IPS-18c (cell line): ENCODE measurements around the gene SLC16A12.
A peak's percentile ranks its signal among the peaks of the same experiment; 100 is the strongest.
"Not testable (repeated sequence)": the region's sequence is repeated elsewhere in the genome, so short reads cannot be mapped to it uniquely, and the experiment has no call there.

ENCODE experiments used
- H3K4me3 ChIP-seq: 2 replicates; pipeline ENCODE4 v1.7.0; 2013; ENCODE audit warnings: low read depth, mild to moderate bottlenecking, low read length, moderate library complexity; ENCODE audit not compliant: insufficient read depth
- H3K9me3 ChIP-seq: one replicate; pipeline ENCODE4 v1.6.1; 2013; ENCODE audit warnings: mild to moderate bottlenecking, low read length, moderate library complexity; ENCODE audit not compliant: control insufficient read depth, insufficient read depth

Gene SLC16A12

GRCh38 chr10:89392974-89393373, 142.4 kb downstream of the SLC16A12 start:
- H3K4me3 ChIP-seq: no peak overlapping the region; the same call in 1 of the 2 replicates
- H3K9me3 ChIP-seq: no peaks in the 10 kb centered on the region

GRCh38 chr10:89391907-89392756, 143.3 kb downstream of the SLC16A12 start, which contains the start of gene IFIT1:
Gene IFIT1 (plus strand): TSS chr10:89392623. CDS start chr10:89392713, 90 bp downstream.
- H3K4me3 ChIP-seq: peak within 1 kb of the TSS; percentile 47
- H3K9me3 ChIP-seq: no peaks in the 10 kb centered on the region

GRCh38 chr10:89391226-89391576, 144.2 kb downstream of the SLC16A12 start:
- not testable (repeated sequence) for H3K4me3 ChIP-seq, H3K9me3 ChIP-seq

GRCh38 chr10:89390476-89391225, 144.7 kb downstream of the SLC16A12 start:
- Histone ChIP-seq H3K4me3 (no peak overlapping the region), H3K9me3 (no peaks in the 10 kb centered on the region)

GRCh38 chr10:89389254-89389653, 146.1 kb downstream of the SLC16A12 start:
- Histone ChIP-seq H3K4me3 (no peak overlapping the region), H3K9me3 (no peaks in the 10 kb centered on the region)

- H3K9me3 ChIP-seq: no peaks in the 10 kb centered on the region
- no peak overlapping the region for H3K4me3 ChIP-seq
Measured at GRCh38 chr10:89388806-89389205, 146.6 kb downstream of the SLC16A12 start.

- Histone ChIP-seq H3K9me3 (no peaks in the 10 kb centered on the region), H3K4me3 (no peak overlapping the region)
Measured at GRCh38 chr10:89384474-89385340, 150.7 kb downstream of the SLC16A12 start.

GRCh38 chr10:89382757-89383156, 152.6 kb downstream of the SLC16A12 start:
- H3K4me3 ChIP-seq: no peak overlapping the region
- H3K9me3 ChIP-seq: no peaks in the 10 kb centered on the region
